GM18505 (cell line): Measurements from ENCODE around the gene ARL2BP.

Experiments used
- ATAC-seq: cut with Tn5 transposase; IDR thresholded peaks from one replicate; pipeline ENCODE4 v1.9.1; 2021; ENCODE audit not compliant: unreplicated experiment
- POLR2A ChIP-seq: IDR thresholded peaks from 4 replicates; pipeline ENCODE4 v1.6.1; 2011; ENCODE audit warnings: borderline replicate concordance; ENCODE audit not compliant: insufficient read depth, insufficient read length; ENCODE audit errors: extremely low read depth

Gene ARL2BP

GRCh38 chr16:57299009-57299718 is 54.1 kb downstream of the ARL2BP start:
- ATAC-seq, result peak; percentile 28
- no peak for TF ChIP-seq POLR2A

- peak; percentile 55 for ATAC-seq
- TF ChIP-seq POLR2A, result no peak
Measured at GRCh38 chr16:57299719-57300386, 54.8 kb downstream of the ARL2BP start.

- peak; percentile 47 for TF ChIP-seq POLR2A
- peak; percentile 79 for ATAC-seq
Measured at GRCh38 chr16:57300387-57301125, 55.5 kb downstream of the ARL2BP start.

GRCh38 chr16:57301126-57301817 is 56.2 kb downstream of the ARL2BP start:
- ATAC-seq, result no peak
- TF ChIP-seq POLR2A, result no peak
